Epithelial cell of esophagus (primary cell): ENCODE measurements around the gene DDX27.
A peak's percentile ranks its signal among the peaks of the same experiment; 100 is the strongest.

Experiments
- DNase-seq: peaks from one replicate; pipeline ENCODE4 v3.0.0; 2010; ENCODE audit warnings: low read depth
- H3K4me3 ChIP-seq: 2 replicates; pipeline ENCODE4 v1.5.1; 2011; ENCODE audit warnings: mild to moderate bottlenecking, low read length, control low read depth
- CTCF ChIP-seq: IDR thresholded peaks from 2 replicates; pipeline ENCODE4 v1.5.1; 2011; ENCODE audit warnings: low read depth, mild to moderate bottlenecking, low read length, control low read depth, inconsistent platforms; ENCODE audit not compliant: insufficient read depth; ENCODE audit errors: missing control alignments

The DDX27 gene

GRCh38 chr20:49281059-49281912 lies 62.1 kb downstream of the DDX27 start:
- H3K4me3 ChIP-seq, result peak overlapping the region; percentile 100
- DNase-seq, result peak; percentile 78
- TF ChIP-seq CTCF, result no peak

DNA sequence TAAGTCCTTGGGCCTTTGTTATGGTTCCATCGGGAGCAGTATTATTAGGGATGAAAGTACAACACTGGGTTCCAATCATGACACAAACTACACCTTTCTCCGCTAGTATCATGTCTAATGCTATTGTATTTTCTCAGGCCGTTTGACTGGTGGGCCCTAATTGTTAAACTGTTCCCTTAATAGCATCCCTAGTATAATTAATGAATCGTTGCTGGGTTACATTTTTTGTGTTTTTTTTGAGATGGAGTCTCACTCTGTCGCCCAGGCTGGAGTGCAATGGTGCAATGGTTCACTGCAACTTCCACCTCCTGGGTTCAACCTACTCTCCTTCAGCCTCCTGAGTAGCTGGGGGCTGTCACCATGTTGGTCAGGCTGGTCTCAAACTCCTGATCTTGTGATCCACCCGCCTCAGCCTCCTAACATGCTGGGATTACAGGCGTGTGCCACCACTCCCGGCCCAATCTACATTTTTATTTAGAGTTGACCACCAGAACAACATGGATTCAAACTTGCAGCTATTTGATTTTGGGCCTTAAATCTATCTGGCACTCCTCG lies 62.8 kb downstream of the DDX27 start:
- H3K4me3 ChIP-seq, result peak overlapping the region; percentile 100
- no peak for DNase-seq
- TF ChIP-seq CTCF, result no peak

DNA sequence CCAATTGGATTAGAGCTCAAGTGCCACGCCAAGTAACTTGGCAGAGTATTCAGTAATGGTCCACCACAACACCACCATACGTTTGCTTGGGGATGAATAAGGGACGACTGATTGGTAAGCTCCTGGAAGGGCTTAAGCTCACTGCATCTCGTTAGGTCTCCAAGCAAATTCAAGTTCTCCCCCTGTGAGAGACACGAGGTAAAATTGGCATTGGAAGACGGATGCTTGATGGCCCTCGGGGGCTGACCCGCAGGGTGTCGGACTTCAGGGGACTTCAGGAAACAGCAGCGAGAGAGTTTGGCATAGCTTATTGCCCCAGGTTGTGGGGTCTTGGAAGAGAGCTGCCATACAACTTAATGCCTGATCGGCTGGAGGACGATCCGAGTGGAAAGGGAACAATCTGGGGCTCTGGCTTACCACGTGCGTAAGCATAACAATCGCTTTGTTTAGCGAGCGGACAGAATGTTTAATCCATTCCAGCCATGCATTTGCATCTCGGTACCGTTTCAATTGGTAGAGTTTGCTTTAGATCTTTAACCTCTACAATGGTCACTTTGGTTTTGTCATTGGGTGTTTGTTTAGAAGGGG lies 63.5 kb downstream of the DDX27 start:
- H3K4me3 ChIP-seq, result peak overlapping the region; percentile 100
- no peak for TF ChIP-seq CTCF

GRCh38 chr20:49283176-49283702 lies 64.0 kb downstream of the DDX27 start:
- TF ChIP-seq CTCF, result no peak
- DNase-seq, result no peak
- peak overlapping the region; percentile 100 for H3K4me3 ChIP-seq

More for the DNA sequence above, 63.5 kb downstream of the DDX27 start:
- no peak for DNase-seq

DNA sequence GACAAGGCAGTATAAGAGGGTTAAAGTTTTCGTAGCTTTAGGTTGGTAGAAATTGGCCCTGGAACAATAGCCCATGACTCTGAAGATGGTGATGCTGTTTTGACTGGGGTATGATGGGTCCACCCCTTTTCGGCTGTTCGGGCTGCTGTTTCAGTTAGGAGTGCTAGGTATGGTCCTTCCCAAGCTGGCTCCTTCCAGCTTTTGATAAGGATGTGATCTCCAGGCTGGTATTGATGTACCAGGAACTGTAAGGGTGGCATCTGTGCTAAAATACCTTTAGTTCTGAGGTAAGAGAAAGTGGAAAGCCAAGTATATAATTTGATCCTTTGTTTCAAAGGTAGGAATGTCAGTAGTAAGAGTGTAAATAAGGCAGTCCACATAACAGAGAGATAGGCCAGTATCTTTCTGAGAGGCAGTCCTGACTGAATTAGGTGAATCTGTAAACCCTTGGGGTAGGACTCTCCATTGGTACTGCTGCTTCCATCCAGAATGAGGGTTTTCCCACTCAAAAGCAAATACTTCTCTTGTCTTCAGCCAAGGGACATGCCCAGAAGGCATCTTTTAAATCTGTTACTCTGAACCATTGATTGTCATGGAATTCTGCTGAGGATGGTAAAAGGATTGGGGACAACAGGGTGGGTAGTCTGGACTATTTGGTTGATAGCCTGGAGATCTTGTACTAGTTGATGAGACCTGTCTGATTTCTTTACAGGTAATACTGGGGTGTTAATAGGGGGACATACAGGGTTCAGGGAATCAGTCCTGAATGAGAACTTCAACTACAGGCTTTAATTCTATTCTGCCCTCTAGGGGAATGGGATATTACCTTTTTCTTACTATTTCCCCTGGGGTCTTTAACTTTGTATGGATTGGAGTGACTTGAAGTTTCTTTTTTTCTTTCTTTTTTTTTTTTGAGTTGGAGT lies 64.7 kb downstream of the DDX27 start:
- peak overlapping the region; percentile 20 for H3K4me3 ChIP-seq
- DNase-seq, result no peak
- TF ChIP-seq CTCF, result no peak

DNA sequence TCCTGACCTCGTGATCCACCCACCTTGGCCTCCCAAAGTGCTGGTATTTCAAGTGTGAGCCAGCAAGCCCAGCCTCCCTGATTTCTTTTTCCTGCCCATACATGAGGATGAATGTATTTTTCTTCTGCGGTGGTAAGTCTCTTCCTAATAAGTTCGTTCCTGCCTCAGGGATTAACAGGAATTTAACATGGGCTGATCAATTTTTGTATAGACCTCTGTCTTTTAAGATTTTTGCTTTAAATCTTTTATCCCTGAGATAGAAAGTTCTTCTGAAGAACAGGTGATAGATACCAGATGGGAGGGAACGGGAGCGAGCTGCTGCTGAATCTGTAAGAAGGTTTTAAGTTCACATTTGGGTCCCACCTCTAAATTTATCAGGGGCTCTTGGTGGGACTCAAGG lies 65.6 kb downstream of the DDX27 start:
- TF ChIP-seq CTCF, result no peak
- no peak overlapping the region for H3K4me3 ChIP-seq
- DNase-seq, result no peak
